ENCODE results near the gene FBRSL1.

FBRSL1 gene

DNA sequence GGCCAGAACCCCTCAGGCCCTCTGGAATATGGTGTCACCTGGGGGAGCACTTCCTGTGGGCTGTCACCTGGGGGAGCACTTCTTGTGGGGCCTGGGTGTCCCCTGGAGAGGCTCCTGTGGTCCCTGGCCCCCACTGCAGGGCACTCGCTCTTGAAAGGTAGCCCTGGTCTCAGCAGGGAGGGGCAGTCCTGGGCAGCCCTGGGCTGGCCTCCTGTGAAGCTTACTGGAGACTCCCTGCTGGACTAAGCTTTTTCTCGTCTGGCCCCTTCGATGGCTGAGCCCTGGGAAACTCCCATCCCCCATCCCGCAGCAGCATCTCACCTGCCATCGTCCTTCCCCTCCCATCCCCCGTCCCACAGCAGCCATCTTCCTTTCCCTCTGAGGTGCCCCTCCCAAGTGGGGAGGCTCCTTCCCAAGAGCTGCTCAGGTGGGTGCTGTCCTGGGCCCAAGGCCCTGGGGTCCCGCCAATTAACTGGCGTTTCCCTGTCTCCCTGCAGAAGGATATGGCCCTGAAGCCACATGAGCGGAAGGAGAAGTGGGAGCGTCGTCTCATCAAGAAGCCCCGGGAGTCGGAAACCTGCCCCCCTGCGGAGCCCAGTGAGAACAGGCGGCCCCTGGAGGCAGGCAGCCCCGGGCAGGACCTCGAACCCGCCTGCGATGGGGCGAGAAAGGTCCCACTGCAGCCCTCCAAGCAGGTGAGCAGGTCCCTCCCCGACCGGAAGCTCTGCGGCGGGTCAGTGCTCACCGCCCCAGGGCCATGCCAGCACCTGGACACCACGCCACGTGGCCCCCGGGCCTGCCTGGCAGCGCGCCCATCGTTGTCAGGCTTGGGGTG is 17.9 kb downstream of the FBRSL1 start:
- TF ChIP-seq, protein P1, sequence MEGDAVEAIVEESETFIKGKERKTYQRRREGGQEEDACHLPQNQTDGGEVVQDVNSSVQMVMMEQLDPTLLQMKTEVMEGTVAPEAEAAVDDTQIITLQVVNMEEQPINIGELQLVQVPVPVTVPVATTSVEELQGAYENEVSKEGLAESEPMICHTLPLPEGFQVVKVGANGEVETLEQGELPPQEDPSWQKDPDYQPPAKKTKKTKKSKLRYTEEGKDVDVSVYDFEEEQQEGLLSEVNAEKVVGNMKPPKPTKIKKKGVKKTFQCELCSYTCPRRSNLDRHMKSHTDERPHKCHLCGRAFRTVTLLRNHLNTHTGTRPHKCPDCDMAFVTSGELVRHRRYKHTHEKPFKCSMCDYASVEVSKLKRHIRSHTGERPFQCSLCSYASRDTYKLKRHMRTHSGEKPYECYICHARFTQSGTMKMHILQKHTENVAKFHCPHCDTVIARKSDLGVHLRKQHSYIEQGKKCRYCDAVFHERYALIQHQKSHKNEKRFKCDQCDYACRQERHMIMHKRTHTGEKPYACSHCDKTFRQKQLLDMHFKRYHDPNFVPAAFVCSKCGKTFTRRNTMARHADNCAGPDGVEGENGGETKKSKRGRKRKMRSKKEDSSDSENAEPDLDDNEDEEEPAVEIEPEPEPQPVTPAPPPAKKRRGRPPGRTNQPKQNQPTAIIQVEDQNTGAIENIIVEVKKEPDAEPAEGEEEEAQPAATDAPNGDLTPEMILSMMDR (IDR thresholded peaks at IDR 0.05; ENCODE audit: extremely low read depth, missing control alignments): no peak
- no peak for DNase-seq (ENCODE audit: low spot score)

DNA sequence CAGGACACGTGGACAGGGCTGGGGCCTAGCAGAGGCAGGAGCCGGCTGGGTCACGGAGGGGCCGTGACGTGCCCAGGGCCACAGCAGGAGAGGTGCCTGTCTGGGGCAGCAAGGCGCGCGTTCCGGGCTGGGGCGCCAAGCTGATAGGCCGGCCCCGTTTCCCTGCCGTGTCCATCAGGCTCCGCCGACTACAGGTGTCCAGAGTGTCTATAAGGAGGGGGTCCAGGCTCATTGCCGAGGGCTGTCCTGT is 18.5 kb downstream of the FBRSL1 start:
- TF ChIP-seq, protein P1 (IDR thresholded peaks at IDR 0.05; ENCODE audit: extremely low read depth, missing control alignments): no peak
- no peak for DNase-seq (ENCODE audit: low spot score)

DNA sequence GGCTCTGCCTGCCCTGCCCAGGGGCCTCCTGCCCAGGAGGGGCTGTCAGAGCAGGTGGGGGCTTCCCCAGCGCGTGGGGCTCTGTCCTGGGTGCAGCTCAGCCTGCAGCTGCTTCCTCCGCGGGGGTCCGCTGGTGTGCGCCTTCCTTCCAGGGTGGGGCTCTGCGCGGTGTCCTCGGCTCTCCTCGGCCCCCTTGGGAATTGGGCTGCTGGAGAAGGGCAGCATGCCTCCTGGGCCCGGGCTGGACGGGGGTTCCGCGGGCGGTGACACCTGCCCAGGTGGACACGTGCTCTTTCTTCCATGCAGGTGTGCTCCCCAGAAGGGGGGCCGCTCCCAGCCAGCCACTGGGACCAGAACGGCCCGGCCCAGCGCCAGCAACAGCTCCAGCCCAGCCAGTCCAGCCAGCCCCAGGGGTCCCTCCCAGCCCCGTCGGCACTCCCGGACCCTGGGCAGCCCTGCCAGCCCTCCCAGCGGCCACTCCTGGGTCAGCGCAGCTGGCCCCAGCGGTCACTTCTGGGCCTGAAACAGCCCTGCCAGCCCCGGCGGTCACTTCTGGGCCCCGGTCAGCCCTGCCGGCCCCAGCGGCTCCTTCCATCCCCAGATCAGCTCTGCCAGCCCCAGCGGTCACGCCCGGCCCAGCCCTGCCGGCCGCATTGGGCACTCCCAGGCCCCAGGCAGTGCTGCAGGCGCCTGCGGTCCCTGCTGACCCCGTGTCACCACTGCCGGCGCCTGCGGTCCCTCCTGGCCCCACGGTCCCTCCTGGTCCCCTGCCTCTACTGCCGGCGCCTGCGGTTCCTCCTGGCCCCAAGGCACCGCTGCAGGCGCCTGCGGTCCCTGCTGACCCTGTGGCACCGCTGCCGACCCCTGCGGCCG is 19.1 kb downstream of the FBRSL1 start:
- TF ChIP-seq, protein P1 (IDR thresholded peaks at IDR 0.05; ENCODE audit: extremely low read depth, missing control alignments): no peak
- DNase-seq (ENCODE audit: low spot score): no peak

DNA sequence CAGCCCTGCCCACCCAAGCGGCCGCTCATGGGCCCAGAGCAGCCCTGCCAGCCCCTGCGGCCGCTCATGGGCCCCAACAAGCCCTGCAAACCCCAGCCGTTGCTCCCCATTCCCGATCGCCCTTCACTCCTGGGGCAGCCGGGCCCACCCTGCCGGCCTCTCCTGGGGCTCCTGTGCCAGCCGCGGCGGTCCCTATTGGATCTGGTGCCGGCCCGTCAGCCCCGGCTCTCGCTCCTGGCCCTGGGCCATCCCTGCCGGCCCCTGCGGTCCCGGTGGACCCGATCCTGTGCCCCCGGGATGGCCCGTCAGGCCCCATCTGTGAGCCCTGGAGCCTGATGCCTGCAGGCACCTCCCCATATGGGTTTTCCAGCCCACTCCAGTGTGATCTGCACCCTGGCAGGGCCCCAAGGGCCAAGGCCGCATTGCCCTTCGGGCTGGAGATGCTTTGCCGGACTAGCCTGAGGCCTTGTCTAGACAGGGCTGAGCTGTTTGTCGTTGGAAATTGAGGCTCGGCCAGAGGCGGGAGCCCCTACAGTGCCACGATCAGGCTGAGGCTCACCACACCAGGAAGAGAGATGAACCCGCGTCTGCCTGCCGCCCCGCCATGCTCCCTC is 20.3 kb downstream of the FBRSL1 start:
- TF ChIP-seq, protein P1 (IDR thresholded peaks at IDR 0.05; ENCODE audit: extremely low read depth, missing control alignments): no peak
- DNase-seq (ENCODE audit: low spot score): no peak

DNA sequence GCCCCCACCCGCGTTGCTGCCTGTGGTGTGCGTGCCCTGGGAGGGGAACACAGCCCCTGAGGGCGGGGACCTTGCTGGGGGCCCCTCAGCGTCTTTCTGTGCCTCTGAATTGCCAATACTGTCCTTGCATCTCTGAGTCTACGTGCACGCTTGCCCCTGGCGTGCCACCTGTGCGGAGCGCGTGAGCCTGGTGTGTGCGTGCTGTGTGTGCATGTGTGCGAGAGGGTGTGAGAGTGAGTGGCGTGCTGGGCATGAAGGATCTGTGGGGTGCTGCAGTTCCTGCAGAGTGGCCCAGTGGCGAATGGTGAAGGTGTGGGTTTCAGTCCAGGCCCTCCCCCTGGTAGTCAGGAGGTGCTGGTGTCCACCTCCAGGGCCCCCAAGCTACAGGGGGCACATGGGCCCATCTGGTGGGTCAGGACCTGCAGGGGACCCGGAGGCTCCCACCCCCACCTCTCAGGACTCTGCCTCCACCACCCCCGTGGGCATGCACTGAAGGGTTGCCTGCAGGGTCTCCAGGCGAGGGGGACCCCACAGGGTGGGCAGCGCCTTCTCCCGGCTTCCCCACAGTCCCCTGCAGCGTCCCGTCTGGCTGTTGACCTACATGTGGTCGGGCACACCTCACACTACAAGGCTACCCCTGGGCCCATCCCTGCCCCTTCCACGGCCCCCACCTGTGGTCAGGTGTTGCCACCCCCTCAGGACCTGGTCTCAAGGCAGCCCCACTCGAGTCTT is 21.0 kb downstream of the FBRSL1 start:
- DNase-seq (ENCODE audit: low spot score): no peak
- TF ChIP-seq, protein P1 (IDR thresholded peaks at IDR 0.05; ENCODE audit: extremely low read depth, missing control alignments): no peak

DNA sequence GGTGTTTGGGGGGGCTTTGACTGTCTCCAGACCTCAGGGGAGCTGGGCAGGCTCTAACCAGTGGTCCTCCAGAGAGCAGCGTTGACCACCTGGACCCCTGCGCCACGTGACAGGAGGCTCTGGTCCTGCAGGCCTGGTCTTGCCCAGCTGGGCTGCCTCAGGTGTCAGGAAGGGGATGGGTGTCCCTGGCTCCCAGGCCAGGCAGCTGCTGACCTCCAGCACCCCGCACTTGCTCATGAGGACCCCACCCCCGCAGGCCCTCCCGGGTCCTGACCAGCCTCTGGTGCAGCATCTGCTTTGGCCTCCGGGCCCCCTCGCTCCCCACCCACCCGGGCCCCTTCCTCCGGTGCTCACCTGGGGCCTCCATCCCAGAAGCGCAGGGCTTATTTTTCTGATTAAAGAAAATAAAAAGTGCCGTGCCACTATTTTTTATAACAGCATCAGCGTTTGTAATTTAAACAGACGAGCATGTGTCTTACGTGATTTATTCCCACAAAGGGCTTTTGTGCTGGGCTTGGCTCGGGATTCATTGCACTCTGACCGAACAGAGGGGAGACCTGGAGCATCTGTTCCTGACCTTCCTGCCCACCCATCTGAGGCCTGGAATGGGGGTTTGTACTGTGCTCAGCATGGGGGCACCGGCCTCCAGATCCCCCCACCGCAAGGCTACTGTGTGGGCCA is 21.7 kb downstream of the FBRSL1 start:
- no peak for DNase-seq (ENCODE audit: low spot score)
- TF ChIP-seq, protein P1 (IDR thresholded peaks at IDR 0.05; ENCODE audit: extremely low read depth, missing control alignments): no peak
